ENCODE results near the gene RAB40A. TPM values are rescaled to one million over a fixed set of nuclear protein-coding genes. Genes with fewer than 3 reads are reported as not detected.
"Not testable (repeated sequence)": the region's sequence is repeated elsewhere in the genome, so short reads cannot be mapped to it uniquely, and the experiment has no call there.

The RAB40A gene
- total RNA-seq, 2 experiments from 2014 or later: 0.10 to 0.25 TPM

DNA sequence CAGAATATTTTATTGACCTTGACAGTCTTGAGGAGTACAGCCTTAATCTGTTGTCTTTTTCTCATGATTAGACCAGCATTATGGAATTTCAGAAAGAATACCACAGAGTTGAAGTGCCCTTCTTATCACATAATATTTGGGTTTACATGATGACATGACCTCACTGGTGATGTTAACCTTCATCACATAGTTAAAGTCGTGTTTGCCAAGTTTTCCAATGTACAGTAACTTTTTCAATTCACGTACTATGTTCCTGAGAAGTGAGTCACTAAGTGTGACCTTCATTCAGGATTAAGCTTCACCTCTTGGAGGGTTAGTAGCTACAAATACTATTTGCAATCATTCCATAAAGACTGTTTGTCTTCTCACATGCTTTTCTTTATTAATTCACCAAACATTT is 52.1 kb downstream of the RAB40A start:
- POLR2A ChIA-PET: no interaction called here
- CTCF ChIA-PET: no interaction called here

DNA sequence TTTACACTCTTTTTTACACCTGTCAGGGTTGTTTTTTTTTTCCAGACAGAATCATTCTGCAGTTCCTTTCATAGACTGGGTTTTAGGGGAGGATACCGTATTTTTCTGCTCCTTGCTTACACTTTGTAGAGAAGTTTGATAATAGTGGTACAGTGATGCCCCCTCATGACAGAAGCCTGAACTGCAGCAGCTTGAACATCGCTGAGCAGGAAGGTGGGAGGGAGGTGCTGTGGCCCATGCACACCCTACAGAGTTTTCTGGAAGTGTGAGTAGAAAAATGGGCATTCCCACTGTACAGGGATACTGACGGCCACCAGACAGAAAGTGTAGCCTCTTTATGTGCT is 54.5 kb downstream of the RAB40A start:
- POLR2A ChIA-PET: no interaction called here

DNA sequence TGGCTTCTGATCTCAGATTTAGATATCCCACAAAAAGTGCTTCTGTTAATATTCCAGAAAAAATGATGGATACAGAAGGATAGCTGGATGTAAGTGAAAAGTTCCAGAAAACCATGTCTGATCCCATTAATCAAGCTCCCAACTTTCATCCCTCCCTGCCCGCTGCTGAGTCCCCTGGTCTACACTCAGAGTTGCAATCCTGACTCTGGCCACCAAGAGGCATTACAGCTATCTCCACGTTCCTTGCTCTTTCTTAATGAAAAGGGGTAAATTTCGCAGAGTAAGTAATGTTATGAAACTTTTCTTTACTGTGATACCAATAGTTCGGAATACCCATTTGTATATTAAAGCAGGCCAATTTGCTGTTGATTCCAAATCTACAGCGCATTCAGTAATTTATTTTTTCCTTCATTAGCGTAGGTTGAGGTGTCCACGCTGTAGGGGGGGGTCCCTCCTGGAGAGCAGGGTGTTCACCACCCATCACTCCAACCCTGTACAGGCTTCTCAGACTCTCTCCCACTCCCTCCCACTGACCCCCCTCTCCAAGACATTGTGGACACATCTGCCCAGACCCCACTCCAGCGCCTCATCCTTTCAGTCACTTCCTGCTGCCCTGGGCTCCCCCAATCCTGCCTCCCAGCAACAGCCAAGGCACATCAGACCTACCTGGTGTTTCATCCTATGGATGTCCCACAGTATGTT is 55.1 kb downstream of the RAB40A start:
- POLR2A ChIA-PET: no interaction called here
- CTCF ChIA-PET: interaction anchor here (0.9 to 1.5 kb wide), 3 partner anchors 120 to 254 kb away, joined by 3 read pairs; no protein-coding TSS in a partner anchor

More for the DNA sequence above, 54.5 kb downstream of the RAB40A start:
- CTCF ChIA-PET: interaction anchor here (1.0 to 1.5 kb wide), 2 partner anchors 214 to 254 kb away, joined by 3 read pairs; no protein-coding TSS in a partner anchor

DNA sequence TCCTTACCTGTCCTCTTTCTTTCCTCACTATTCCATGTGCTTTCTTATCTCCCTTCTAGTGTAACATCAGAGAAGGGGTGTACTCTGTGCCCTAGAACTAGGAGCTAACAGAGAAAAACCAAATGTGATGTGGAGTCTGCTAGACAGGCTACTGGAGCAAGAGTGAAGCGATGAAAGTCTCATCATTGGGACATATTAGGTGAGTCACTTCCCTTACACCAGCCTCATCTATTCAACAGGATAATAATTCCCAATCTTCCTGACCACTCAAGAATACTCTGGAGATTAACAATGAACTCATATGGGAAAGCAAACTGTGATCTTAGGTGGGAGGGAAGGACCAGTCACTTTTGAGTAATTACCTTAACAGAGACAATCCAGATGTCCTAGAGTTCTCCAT is 58.1 kb downstream of the RAB40A start:
- ChIA-PET POLR2A (no interaction called here), CTCF (no interaction called here)

DNA sequence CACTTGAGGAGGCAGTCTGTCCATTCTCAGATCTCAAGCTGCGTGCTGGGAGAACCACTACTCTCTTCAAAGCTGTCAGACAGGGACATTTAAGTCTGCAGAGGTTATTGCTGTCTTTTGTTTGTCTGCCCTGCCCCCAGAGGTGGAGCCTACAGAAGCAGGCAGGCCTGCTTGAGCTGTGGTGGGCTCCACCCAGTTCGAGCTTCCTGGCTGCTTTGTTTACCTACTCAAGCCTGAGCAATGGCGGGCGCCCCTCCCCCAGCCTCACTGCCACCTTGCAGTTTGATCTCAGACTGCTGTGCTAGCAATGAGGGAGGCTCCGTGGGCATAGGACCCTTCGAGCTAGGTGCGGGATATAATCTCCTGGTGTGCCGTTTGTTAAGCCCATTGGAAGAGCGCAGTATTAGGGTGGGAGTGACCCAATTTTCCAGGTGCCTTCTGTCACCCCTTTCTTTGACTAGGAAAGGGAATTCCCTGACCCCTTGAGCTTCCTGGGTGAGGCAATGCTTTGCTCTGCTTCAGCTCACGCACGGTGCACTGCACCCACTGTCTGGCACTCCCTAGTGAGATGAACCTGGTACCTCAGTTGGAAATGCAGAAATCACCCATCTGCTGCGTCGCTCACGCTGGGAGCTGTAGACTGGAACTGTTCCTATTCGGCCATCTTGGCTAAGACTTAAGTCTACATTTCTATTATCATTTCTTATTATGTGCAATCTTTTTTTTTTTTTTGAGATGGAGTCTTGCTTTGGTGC is 59.1 kb downstream of the RAB40A start:
- CTCF ChIA-PET, POLR2A ChIA-PET: not testable (repeated sequence)

DNA sequence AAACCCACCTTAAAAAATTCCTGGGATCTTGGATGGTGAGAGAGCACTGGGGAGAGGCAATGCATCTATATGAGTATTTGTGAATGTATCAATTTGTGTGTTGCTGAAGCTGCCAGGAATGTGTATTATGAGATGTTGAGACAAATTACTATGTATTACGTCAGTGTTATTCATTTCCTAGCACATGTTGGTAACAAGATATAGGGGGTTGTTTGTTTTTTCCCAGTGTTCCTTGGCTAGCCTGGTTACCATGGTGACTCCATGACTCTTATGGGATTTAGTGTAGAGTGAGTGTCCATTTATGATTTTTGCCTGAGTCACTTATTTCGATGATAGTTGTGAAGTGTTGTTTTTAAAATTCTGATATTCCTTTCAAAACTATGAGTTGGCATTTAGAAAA is 65.6 kb downstream of the RAB40A start:
- ChIA-PET CTCF (no interaction called here), POLR2A (no interaction called here)

Other genes with a start within 250 kb of the RAB40A start
- gene TCEAL5, start 242.7 kb downstream of the RAB40A start, total RNA-seq: not detected
- gene BEX2, start 208.5 kb downstream of the RAB40A start, total RNA-seq: 1 to 10 TPM; 7.0 to 8.2 TPM
- not detected for gene TCEAL7, start 189.2 kb downstream of the RAB40A start, total RNA-seq
- 1 to 10 TPM; 4.4 to 5.5 TPM for gene TCEAL9, start 163.0 kb downstream of the RAB40A start, total RNA-seq
- gene BEX3, start 143.0 kb downstream of the RAB40A start, total RNA-seq: 10 to 100 TPM; 11.7 to 13.0 TPM
- 10 to 100 TPM; 12.9 to 13.0 TPM for gene TCEAL4, start 66.0 kb upstream of the RAB40A start, total RNA-seq
- 1 to 10 TPM; 4.0 to 4.5 TPM for gene TCEAL3, start 88.5 kb upstream of the RAB40A start, total RNA-seq
- gene TCEAL1, start 109.5 kb upstream of the RAB40A start, total RNA-seq: 1 to 10 TPM; 8.5 to 9.3 TPM
- 100 to 1,000 TPM; 241 to 244 TPM for gene MORF4L2, start 167.2 kb upstream of the RAB40A start, total RNA-seq
- gene TMEM31, start 191.4 kb upstream of the RAB40A start, total RNA-seq: under 1 TPM in 1 of 2 experiments, not detected in 1; 0.25 TPM